Central memory CD8-positive, alpha-beta T cell (primary cell): ENCODE measurements around the gene BTNL8.

Experiments
- ATAC-seq: fragments of 150-1000 bp; cut with Tn5 transposase; replicated peaks from 2 replicates; pipeline ENCODE4 v1.10.0; 2022; ENCODE audit warnings: mild to moderate bottlenecking, moderate FRiP score, moderate number of reproducible peaks; ENCODE audit not compliant: poor library complexity, severe bottlenecking; ENCODE audit errors: extremely low read depth
- DNase-seq, 2 donors: peaks; one replicate each; pipeline ENCODE4 v3.0.0; 2021; ENCODE audit warnings: low spot score in 2 of 2
- H3K27ac Mint-ChIP-seq: one replicate; pipeline ENCODE4 v1.8.0; 2022; ENCODE audit warnings: low read depth, mild to moderate bottlenecking, moderate library complexity, mixed read lengths
- H3K27me3 Mint-ChIP-seq: one replicate; pipeline ENCODE4 v1.8.0; 2022; ENCODE audit warnings: mixed read lengths
- H3K36me3 Mint-ChIP-seq: one replicate; pipeline ENCODE4 v1.8.0; 2022; ENCODE audit warnings: mild to moderate bottlenecking, moderate library complexity, mixed read lengths; ENCODE audit not compliant: insufficient read depth
- H3K4me1 Mint-ChIP-seq: one replicate; pipeline ENCODE4 v1.8.0; 2022; ENCODE audit warnings: mixed read lengths
- H3K4me3 Mint-ChIP-seq: one replicate; pipeline ENCODE4 v1.8.0; 2022; ENCODE audit warnings: mild to moderate bottlenecking, moderate library complexity, mixed read lengths
- H3K9me3 Mint-ChIP-seq: one replicate; pipeline ENCODE4 v1.8.0; 2022; ENCODE audit warnings: mixed read lengths

Gene BTNL8

GRCh38 chr5:180901319-180902009 lies 2.5 kb downstream of the BTNL8 start:
- H3K36me3 Mint-ChIP-seq: no peaks in the 10 kb centered on the region
- H3K9me3 Mint-ChIP-seq: no peaks in the 10 kb centered on the region
- H3K4me3 Mint-ChIP-seq: no peak overlapping the region
- no peaks in the 10 kb centered on the region for H3K4me1 Mint-ChIP-seq
- DNase-seq (no peak), ATAC-seq (no peak)
- no peak overlapping the region for H3K27ac Mint-ChIP-seq
- no peaks in the 10 kb centered on the region for H3K27me3 Mint-ChIP-seq

DNA sequence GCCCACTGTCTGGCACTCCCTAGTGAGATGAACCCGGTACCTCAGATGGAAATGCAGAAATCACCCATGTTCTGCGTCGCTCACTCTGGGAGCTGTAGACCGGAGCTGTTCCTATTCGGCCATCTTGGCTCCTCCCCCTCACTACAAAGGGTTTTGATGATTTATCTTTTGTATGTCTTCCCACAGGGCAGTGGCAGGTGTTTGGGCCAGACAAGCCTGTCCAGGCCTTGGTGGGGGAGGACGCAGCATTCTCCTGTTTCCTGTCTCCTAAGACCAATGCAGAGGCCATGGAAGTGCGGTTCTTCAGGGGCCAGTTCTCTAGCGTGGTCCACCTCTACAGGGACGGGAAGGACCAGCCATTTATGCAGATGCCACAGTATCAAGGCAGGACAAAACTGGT lies 9.4 kb downstream of the BTNL8 start:
- Mint-ChIP-seq H3K27ac (no peak overlapping the region), H3K27me3 (peaks cover 41% of the 10 kb centered on the region), H3K4me3 (no peak overlapping the region), H3K4me1 (no peaks in the 10 kb centered on the region), H3K9me3 (no peaks in the 10 kb centered on the region), H3K36me3 (no peaks in the 10 kb centered on the region)
- no peak for ATAC-seq
- no peak for DNase-seq

- Mint-ChIP-seq H3K9me3 (no peaks in the 10 kb centered on the region), H3K27ac (no peak overlapping the region), H3K4me1 (no peaks in the 10 kb centered on the region), H3K36me3 (no peaks in the 10 kb centered on the region), H3K27me3 (peaks cover 41% of the 10 kb centered on the region), H3K4me3 (no peak overlapping the region)
- ATAC-seq (no peak), DNase-seq (no peak)
These were observed 10.2 kb downstream of the BTNL8 start for GRCh38 chr5:180908998-180909731.

DNA sequence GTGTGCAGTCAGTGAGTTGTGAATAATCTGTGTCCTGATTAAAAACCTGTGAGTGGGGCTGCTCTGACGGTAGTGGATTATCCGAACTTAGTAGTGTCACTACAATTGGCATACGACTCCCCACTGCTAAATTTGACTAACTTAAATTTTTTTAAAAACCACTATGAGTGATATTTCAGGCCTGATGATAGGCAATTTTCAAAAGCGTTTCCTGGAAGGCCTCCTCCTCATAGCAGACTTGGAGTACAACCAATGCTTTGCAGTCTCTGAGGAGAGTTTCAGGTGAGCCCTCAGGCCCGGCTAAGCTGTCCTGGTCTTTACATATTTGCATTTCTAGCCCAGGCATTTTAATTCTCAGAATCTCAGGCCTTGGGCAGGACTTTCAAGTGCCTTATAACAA lies 10.8 kb downstream of the BTNL8 start:
- Mint-ChIP-seq H3K4me3 (no peak overlapping the region), H3K27ac (no peak overlapping the region), H3K9me3 (no peaks in the 10 kb centered on the region), H3K4me1 (no peaks in the 10 kb centered on the region), H3K27me3 (peaks cover 41% of the 10 kb centered on the region), H3K36me3 (no peaks in the 10 kb centered on the region)
- no peak for ATAC-seq
- DNase-seq: no peak

GRCh38 chr5:180910182-180910581 lies 11.2 kb downstream of the BTNL8 start:
- ATAC-seq (no peak), DNase-seq (no peak)
- Mint-ChIP-seq H3K27me3 (peaks cover 41% of the 10 kb centered on the region), H3K9me3 (no peaks in the 10 kb centered on the region), H3K4me3 (no peak overlapping the region), H3K36me3 (no peaks in the 10 kb centered on the region), H3K4me1 (no peaks in the 10 kb centered on the region), H3K27ac (no peak overlapping the region)

DNA sequence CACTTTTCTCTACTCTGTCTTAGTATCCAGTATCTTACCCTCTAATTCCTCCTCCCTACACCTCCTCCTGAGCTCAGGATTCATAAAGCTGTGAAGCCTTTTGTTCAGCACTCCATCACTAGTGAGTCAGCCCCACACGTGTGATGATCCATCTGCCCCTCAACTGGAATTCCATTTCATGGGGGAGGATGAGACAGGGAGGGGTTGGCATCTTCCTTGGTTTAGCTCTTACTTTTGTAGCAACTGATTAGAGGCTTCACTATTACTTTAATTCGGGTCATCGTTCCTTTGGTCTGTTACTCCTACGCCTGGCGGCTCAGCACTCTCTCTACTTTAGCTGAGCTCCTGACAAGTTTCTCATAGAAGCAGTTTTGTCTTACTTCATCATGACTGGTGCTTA lies 11.8 kb downstream of the BTNL8 start:
- Mint-ChIP-seq H3K27me3 (peaks cover 44% of the 10 kb centered on the region), H3K9me3 (no peaks in the 10 kb centered on the region), H3K36me3 (no peaks in the 10 kb centered on the region), H3K4me3 (no peak overlapping the region), H3K4me1 (no peaks in the 10 kb centered on the region), H3K27ac (no peak overlapping the region)
- no peak for ATAC-seq
- DNase-seq: no peak

DNA sequence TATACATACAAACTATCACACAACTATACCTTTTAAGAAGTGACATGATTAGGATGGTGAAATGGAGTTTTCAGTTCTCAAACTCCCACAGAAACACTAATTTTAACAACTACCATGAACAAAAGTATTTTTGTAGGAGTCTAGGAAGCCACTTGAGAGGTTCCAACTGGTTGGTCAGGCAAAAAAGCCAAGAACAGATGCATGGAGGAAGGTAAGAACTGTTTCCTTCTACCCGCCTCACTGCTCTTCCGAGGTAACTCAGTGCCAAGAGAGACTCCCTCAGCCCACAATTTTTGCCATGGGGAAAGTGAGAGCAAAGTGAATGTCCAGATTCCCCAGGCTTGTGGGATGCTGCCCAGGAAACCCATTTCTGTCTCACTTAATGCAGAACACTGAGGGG lies 15.7 kb downstream of the BTNL8 start:
- no peaks in the 10 kb centered on the region for H3K36me3 Mint-ChIP-seq
- DNase-seq (no peak), ATAC-seq (no peak)
- no peaks in the 10 kb centered on the region for H3K4me1 Mint-ChIP-seq
- H3K27me3 Mint-ChIP-seq: peaks cover 34% of the 10 kb centered on the region
- no peak overlapping the region for H3K4me3 Mint-ChIP-seq
- no peaks in the 10 kb centered on the region for H3K9me3 Mint-ChIP-seq
- H3K27ac Mint-ChIP-seq: no peak overlapping the region

- Mint-ChIP-seq H3K27ac (no peak overlapping the region), H3K4me3 (no peak overlapping the region)
- ATAC-seq: no peak
These were observed 17.0 kb downstream of the BTNL8 start for GRCh38 chr5:180915924-180916323.

GRCh38 chr5:180918380-180918779 lies 19.4 kb downstream of the BTNL8 start:
- DNase-seq (no peak), ATAC-seq (no peak)
- Mint-ChIP-seq H3K9me3 (peaks cover 9% of the 10 kb centered on the region), H3K4me1 (no peaks in the 10 kb centered on the region), H3K27me3 (peaks cover 40% of the 10 kb centered on the region), H3K27ac (no peak overlapping the region), H3K36me3 (no peaks in the 10 kb centered on the region), H3K4me3 (no peak overlapping the region)

More at GRCh38 chr5:180915924-180916323, 17.0 kb downstream of the BTNL8 start:
- Mint-ChIP-seq H3K27me3 (peaks cover 31% of the 10 kb centered on the region), H3K36me3 (no peaks in the 10 kb centered on the region), H3K9me3 (no peaks in the 10 kb centered on the region), H3K4me1 (no peaks in the 10 kb centered on the region)
- DNase-seq: no peak

DNA sequence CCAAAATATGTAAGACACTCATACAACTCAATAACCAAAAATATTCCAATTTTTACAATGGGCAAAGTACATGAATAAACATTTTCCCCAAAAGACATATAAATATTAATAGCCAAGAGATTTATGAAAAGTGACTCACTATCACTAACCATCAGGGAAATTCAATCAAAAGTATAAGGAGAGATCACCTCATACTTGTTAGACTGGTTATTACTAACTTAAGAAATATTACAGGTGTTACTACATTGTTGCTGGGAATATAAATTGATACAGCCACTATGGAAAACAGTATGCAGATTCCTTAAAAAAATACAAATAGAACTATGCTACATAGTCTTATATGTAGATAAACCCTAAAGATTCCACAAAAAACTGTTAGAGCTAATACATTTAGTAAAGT lies 21.8 kb downstream of the BTNL8 start:
- H3K27me3 Mint-ChIP-seq: peaks cover 58% of the 10 kb centered on the region
- no peaks in the 10 kb centered on the region for H3K4me1 Mint-ChIP-seq
- no peak overlapping the region for H3K27ac Mint-ChIP-seq
- peaks cover 15% of the 10 kb centered on the region for H3K9me3 Mint-ChIP-seq
- DNase-seq (no peak), ATAC-seq (no peak)
- no peak overlapping the region for H3K4me3 Mint-ChIP-seq
- H3K36me3 Mint-ChIP-seq: no peaks in the 10 kb centered on the region

- no peak overlapping the region for H3K4me3 Mint-ChIP-seq
- no peaks in the 10 kb centered on the region for H3K4me1 Mint-ChIP-seq
- no peak overlapping the region for H3K27ac Mint-ChIP-seq
- H3K27me3 Mint-ChIP-seq: peaks cover 68% of the 10 kb centered on the region
- no peak for ATAC-seq
- H3K9me3 Mint-ChIP-seq: peaks cover 15% of the 10 kb centered on the region
- DNase-seq: no peak
- H3K36me3 Mint-ChIP-seq: no peaks in the 10 kb centered on the region
These were observed 24.0 kb downstream of the BTNL8 start for GRCh38 chr5:180922932-180923331.

DNA sequence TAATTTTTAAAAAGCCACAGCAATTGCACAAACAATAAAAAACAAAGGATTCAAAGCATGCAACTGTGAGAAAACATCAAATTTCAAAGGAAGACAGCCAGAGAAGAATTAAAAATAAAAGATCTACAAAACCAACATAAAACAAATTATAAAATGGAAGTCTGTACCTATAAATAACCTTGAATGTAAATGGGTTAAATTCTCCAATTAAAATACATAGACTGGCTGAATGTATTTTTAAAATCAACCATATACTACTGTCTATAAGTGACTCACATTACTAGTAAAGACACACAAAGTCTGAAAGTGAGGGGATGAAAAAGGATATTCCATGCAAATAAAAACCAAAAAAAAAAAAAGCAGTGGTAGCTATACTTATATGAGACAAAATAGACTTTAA lies 33.7 kb downstream of the BTNL8 start:
- no peak overlapping the region for H3K27ac Mint-ChIP-seq
- no peak for ATAC-seq
- DNase-seq: no peak
- H3K36me3 Mint-ChIP-seq: no peaks in the 10 kb centered on the region
- H3K4me3 Mint-ChIP-seq: no peak overlapping the region
- peaks cover 1% of the 10 kb centered on the region for H3K9me3 Mint-ChIP-seq
- H3K4me1 Mint-ChIP-seq: no peaks in the 10 kb centered on the region
- H3K27me3 Mint-ChIP-seq: peaks cover 70% of the 10 kb centered on the region

GRCh38 chr5:180935203-180935602 lies 36.2 kb downstream of the BTNL8 start:
- H3K9me3 Mint-ChIP-seq: peaks cover 14% of the 10 kb centered on the region

More at GRCh38 chr5:180935203-180935602, 36.2 kb downstream of the BTNL8 start:
- Mint-ChIP-seq H3K4me3 (no peak overlapping the region), H3K36me3 (no peaks in the 10 kb centered on the region), H3K27ac (no peak overlapping the region), H3K4me1 (no peaks in the 10 kb centered on the region), H3K27me3 (peaks cover 66% of the 10 kb centered on the region)
- no peak for DNase-seq
- no peak for ATAC-seq
